Suprapubic skin (tissue), 4 donors: ENCODE results near the gene DIO3. TPM values are rescaled to one million over a fixed set of nuclear protein-coding genes. Genes with fewer than 3 reads are reported as not detected.

ENCODE experiments used
- DNase-seq, 2 donors: peaks; one replicate each; pipeline ENCODE4 v3.0.0-alpha.2; 2019; ENCODE audit warnings: low spot score in 2 of 2
- H3K27ac ChIP-seq: fragments of 200-600 bp; sonication (generic); one replicate; pipeline ENCODE4 v1.5.1; 2019
- H3K27me3 ChIP-seq: fragments of 200-600 bp; sonication (generic); one replicate; pipeline ENCODE4 v1.5.1; 2019
- H3K36me3 ChIP-seq: fragments of 200-600 bp; sonication (generic); one replicate; pipeline ENCODE4 v1.5.1; 2019
- H3K4me1 ChIP-seq: fragments of 200-600 bp; sonication (generic); one replicate; pipeline ENCODE4 v1.5.1; 2019
- H3K4me3 ChIP-seq: fragments of 200-600 bp; sonication (generic); one replicate; pipeline ENCODE4 v1.5.1; 2019; ENCODE audit warnings: mild to moderate bottlenecking
- H3K9me3 ChIP-seq: fragments of 200-600 bp; sonication (generic); one replicate; pipeline ENCODE4 v1.5.1; 2019
- EP300 ChIP-seq: sonication (generic); formaldehyde crosslinking; IDR thresholded peaks from one replicate; pipeline ENCODE4 v1.6.1; 2017; ENCODE audit warnings: antibody characterized with exemption
- POLR2A ChIP-seq, 2 donors: fragments of 450-650 bp; IDR thresholded peaks; one replicate each; pipeline ENCODE4 v1.6.1; 2017; ENCODE audit warnings: antibody characterized with exemption in 2 of 2, mild to moderate bottlenecking in 2 of 2, moderate library complexity in 2 of 2
- POLR2AphosphoS5 ChIP-seq, 3 donors: sonication (generic); formaldehyde crosslinking; IDR thresholded peaks; one replicate each; pipeline ENCODE4 v1.6.1; 2017; ENCODE audit warnings: antibody characterized with exemption in 3 of 3
- WGBS: methylation state at CpG from one replicate; pipeline ENCODE4 v1.1.5; 2018; 5-methylcytosine and 5-hydroxymethylcytosine counted together
- total RNA-seq, 4 donors: library from RNA; depleted of rRNA; stranded (reverse); fragments of >200 nt; gene quantifications; one replicate each; pipeline ENCODE4 v1.1.0, GENCODE V29; 2016
- TF ChIP-seq, protein P1 (sequence below), 2 donors: fragments of 200-600 bp in 1 of 2; fragments of 450-650 bp in 1 of 2; sonication (generic) in 1 of 2; IDR thresholded peaks; one replicate each; pipeline ENCODE4 v1.5.1; 2016 to 2019; ENCODE audit warnings: antibody characterized with exemption in 2 of 2, mild to moderate bottlenecking in 1 of 2, moderate library complexity in 1 of 2

The DIO3 gene
- total RNA-seq, 4 donors from 2014 or later = 0.44 to 0.89 (median 0.82) TPM

DNA sequence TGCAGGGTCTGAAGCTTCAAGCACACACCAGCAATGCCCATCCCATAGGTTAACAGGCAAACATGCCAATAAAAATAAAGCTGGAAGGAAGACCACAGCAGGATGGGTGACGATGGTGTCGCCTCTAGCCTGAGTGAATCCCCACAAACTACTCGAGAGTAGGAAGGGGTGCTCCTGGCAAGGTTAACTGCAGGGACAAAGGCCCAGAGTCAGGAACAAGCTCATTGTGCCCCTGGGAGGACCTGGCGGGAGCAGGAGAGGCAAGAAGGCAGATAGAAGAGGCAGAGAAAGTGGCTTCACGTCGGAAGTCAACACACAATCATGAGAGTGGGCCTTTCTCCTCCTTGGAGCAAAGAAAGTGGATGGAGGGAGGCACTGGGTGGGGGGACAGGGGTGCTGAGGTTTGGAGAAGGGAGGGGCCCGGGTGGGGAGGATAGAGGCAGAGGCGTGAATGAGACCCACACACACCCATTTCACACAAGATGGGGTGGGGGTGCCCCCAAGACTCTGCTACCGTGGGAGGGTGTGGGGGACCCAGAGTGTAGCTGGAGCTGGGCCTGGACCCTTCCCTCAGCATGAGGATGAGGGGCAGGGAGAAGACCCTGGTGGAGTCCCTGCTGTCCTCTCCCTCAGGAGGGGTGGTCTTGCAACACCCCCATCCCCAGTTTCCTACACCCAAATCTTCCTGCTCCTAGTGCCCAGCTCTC is 43.1 kb downstream of the DIO3 start:
- Histone ChIP-seq H3K36me3 (no peaks in the 10 kb centered on the region), H3K4me3 (no peak overlapping the region), H3K4me1 (no peaks in the 10 kb centered on the region), H3K27ac (no peak overlapping the region), H3K27me3 (peaks cover 52% of the 10 kb centered on the region), H3K9me3 (no peaks in the 10 kb centered on the region)
- DNase-seq = no peak
- 86% methylated on average over 8 of the region's 9 CpGs for WGBS
- TF ChIP-seq, protein P1, sequence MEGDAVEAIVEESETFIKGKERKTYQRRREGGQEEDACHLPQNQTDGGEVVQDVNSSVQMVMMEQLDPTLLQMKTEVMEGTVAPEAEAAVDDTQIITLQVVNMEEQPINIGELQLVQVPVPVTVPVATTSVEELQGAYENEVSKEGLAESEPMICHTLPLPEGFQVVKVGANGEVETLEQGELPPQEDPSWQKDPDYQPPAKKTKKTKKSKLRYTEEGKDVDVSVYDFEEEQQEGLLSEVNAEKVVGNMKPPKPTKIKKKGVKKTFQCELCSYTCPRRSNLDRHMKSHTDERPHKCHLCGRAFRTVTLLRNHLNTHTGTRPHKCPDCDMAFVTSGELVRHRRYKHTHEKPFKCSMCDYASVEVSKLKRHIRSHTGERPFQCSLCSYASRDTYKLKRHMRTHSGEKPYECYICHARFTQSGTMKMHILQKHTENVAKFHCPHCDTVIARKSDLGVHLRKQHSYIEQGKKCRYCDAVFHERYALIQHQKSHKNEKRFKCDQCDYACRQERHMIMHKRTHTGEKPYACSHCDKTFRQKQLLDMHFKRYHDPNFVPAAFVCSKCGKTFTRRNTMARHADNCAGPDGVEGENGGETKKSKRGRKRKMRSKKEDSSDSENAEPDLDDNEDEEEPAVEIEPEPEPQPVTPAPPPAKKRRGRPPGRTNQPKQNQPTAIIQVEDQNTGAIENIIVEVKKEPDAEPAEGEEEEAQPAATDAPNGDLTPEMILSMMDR (IDR thresholded peaks at IDR 0.05) = no peak
- TF ChIP-seq EP300 (no peak), POLR2AphosphoS5 (IDR thresholded peaks at IDR 0.05) (no peak), POLR2A (IDR thresholded peaks at IDR 0.05) (no peak)

DNA sequence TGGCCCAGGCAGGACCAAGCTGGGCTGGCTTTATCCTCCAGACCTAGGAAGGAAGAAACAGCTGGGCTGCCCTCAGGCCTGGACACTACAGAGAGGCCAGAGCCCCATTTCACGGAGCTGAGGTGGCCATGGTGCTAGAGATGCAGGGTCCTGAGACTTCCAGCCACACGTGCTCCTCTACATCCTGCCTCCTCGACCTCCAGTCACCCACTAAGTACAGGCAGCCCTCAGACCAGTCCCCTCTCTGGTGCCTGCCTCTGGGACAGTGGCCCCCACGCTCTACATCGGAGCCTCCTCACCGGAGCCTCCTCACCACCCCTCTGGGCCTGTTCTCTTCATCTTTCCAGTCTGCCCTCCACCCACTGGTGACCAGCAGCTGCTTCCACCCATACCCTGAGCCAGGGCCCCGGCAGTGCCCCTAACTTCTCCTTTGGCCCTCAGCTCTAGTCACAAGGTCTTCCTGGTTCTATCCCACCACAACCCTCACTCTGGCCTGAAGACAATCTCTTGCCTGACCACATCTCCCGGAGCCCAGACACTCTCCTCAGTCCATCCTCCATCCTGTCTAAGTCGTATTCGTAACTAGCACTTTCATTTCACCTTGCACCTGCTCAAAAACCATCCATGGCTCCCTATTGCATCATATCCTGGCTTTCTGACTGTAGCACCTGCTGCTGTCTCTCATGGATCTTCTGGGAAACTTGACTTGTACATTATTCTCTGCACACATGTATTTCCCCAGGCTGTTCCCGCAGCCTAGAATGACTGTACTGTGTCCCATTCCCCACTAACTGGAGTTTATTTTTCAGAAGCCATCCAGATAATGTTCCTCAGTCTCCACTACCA is 43.9 kb downstream of the DIO3 start:
- Histone ChIP-seq H3K27me3 (peaks cover 53% of the 10 kb centered on the region), H3K4me3 (no peak overlapping the region), H3K9me3 (no peaks in the 10 kb centered on the region), H3K27ac (no peak overlapping the region), H3K4me1 (no peaks in the 10 kb centered on the region), H3K36me3 (no peaks in the 10 kb centered on the region)
- 93% methylated on average over 9 of the region's 11 CpGs for WGBS
- TF ChIP-seq POLR2A (IDR thresholded peaks at IDR 0.05) (no peak), EP300 (no peak), POLR2AphosphoS5 (IDR thresholded peaks at IDR 0.05) (no peak)
- TF ChIP-seq, protein P1 (IDR thresholded peaks at IDR 0.05) = no peak
- DNase-seq = no peak

DNA sequence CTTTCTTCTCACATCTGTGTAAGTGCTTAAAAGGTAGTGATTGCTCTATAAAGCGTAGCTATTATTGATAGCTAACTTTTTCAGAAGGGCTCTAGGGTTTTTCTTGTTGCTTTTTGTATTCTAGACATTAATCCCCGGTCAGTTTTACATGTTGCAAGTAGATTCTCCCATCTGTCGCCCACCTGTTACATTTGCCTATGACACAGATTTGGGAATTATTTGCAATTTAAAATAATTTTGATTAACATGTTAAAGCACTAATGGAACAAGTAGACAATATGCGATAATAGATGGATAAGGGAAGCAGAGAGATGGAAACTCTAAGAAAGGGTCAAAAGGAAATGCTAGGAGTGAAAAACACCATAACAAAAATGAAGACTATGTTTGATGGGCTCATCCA is 44.5 kb downstream of the DIO3 start:
- DNase-seq = no peak
- peaks cover 56% of the 10 kb centered on the region for H3K27me3 ChIP-seq
- 85% methylated on average over 4 of the region's 4 CpGs for WGBS
- H3K27ac ChIP-seq = no peak overlapping the region
- no peaks in the 10 kb centered on the region for H3K9me3 ChIP-seq
- no peak overlapping the region for H3K4me3 ChIP-seq
- H3K36me3 ChIP-seq = no peaks in the 10 kb centered on the region
- no peaks in the 10 kb centered on the region for H3K4me1 ChIP-seq
- no peak for TF ChIP-seq POLR2AphosphoS5 (IDR thresholded peaks at IDR 0.05)
- no peak for TF ChIP-seq EP300
- TF ChIP-seq, protein P1 (IDR thresholded peaks at IDR 0.05) = no peak
- TF ChIP-seq POLR2A (IDR thresholded peaks at IDR 0.05) = no peak

Other genes with a start within 250 kb of the DIO3 start
- 100 to 1,000 TPM; 104 to 149 (median 119) TPM for gene PPP2R5C, start 200.2 kb downstream of the DIO3 start, total RNA-seq